OCI-LY7 (cell line): ENCODE results near the gene MYO7A.

Source experiments
- CTCF ChIP-seq: fragments of 200-600 bp; sonication (generic); conservative IDR thresholded peaks from 2 replicates; pipeline ENCODE4 v1.5.1; 2014; ENCODE audit warnings: mild to moderate bottlenecking, antibody characterized with exemption, low read length, moderate library complexity, mixed read lengths
- EZH2phosphoT487 ChIP-seq: fragments of 200-600 bp; sonication (generic); IDR thresholded peaks from 2 replicates; pipeline ENCODE4 v1.6.1; 2018; ENCODE audit warnings: low read depth, borderline replicate concordance, mild to moderate bottlenecking, mixed run types, antibody characterized with exemption, low read length, moderate library complexity, mixed read lengths

- TF ChIP-seq CTCF (no peak), EZH2phosphoT487 (no peak)
These were observed 44.0 kb downstream of the MYO7A start for GRCh38 chr11:77171885-77172665.
